SW 1271 (cell line): ENCODE measurements around the gene ENGASE.

Experiments
- DNase-seq, 2 experiments: peaks; one replicate each; lab custom pipeline; 2025; lab: John Stamatoyannopoulos, UW

The ENGASE gene

GRCh38 chr17:79038545-79039135 is 36.0 kb upstream of the ENGASE start:
- no peak for DNase-seq

- DNase-seq = no peak
Measured at GRCh38 chr17:79039171-79039570, 35.5 kb upstream of the ENGASE start.

GRCh38 chr17:79039886-79040285 is 34.7 kb upstream of the ENGASE start:
- no peak for DNase-seq

GRCh38 chr17:79041041-79041570 is 33.5 kb upstream of the ENGASE start:
- DNase-seq = no peak

- DNase-seq = no peak
Measured at GRCh38 chr17:79041723-79042420, 32.8 kb upstream of the ENGASE start.

GRCh38 chr17:79042421-79043190 is 32.0 kb upstream of the ENGASE start:
- peak in 1 of 2 experiments; percentile 42 for DNase-seq

GRCh38 chr17:79043191-79043930 is 31.3 kb upstream of the ENGASE start:
- DNase-seq = no peak

- DNase-seq = no peak
Measured at GRCh38 chr17:79043931-79044320, 30.7 kb upstream of the ENGASE start.

GRCh38 chr17:79044462-79044861 is 30.2 kb upstream of the ENGASE start:
- DNase-seq = no peak

GRCh38 chr17:79045001-79045729 is 29.5 kb upstream of the ENGASE start:
- no peak for DNase-seq

- peak in 1 of 2 experiments; percentile 44 for DNase-seq
Measured at GRCh38 chr17:79045842-79046196, 28.8 kb upstream of the ENGASE start.

- DNase-seq = no peak
Measured at GRCh38 chr17:79046197-79046915, 28.3 kb upstream of the ENGASE start.

- DNase-seq = no peak
Measured at GRCh38 chr17:79046916-79047280, 27.7 kb upstream of the ENGASE start.

- DNase-seq = no peak
Measured at GRCh38 chr17:79047291-79047920, 27.2 kb upstream of the ENGASE start.

- DNase-seq = no peak
Measured at GRCh38 chr17:79047923-79048825, 26.4 kb upstream of the ENGASE start.

- DNase-seq = no peak
Measured at GRCh38 chr17:79048826-79049755, 25.5 kb upstream of the ENGASE start.

GRCh38 chr17:79049821-79050220 is 24.8 kb upstream of the ENGASE start:
- no peak for DNase-seq

GRCh38 chr17:79050551-79050950 is 24.1 kb upstream of the ENGASE start:
- no peak for DNase-seq
